Mammary epithelial cell (primary cell): ENCODE data around the gene NR3C2.

Experiments
- EZH2 ChIP-seq: IDR thresholded peaks from 2 replicates; pipeline ENCODE4 v1.6.1; 2012; ENCODE audit warnings: low read length, inconsistent platforms, borderline replicate concordance
- TF ChIP-seq, protein P1 (sequence below), 2 donors: IDR thresholded peaks in 1 of 2; conservative IDR thresholded peaks in 1 of 2; 2 replicates each; pipeline ENCODE4 v1.5.1; 2011 to 2012; ENCODE audit warnings: inconsistent platforms in 2 of 2, low read length in 2 of 2, mild to moderate bottlenecking in 2 of 2, control low read depth in 1 of 2, low read depth in 1 of 2; ENCODE audit not compliant: insufficient read depth in 1 of 2; ENCODE audit errors: extremely low read depth in 1 of 2

DNA sequence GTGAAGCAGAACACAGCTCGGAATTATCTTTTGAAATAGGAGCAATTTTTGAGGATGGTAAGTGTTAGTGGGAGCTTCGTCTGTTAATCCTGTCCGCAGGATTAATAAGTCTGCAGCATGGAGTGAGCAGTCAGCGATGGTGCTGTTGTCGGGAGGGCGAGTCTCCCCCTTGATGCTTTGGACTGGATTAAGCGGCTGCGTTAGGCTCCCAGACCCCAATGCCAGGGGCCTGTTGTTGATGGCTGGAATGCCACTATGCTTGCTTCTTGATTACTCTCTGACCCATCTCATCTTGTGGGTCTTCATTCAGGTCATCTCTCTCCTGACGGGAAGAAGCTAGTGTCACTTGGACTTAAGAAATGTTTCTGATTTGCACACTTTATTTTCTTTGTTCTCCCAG, 377.8 kb downstream of the NR3C2 start:
- TF ChIP-seq, protein P1, sequence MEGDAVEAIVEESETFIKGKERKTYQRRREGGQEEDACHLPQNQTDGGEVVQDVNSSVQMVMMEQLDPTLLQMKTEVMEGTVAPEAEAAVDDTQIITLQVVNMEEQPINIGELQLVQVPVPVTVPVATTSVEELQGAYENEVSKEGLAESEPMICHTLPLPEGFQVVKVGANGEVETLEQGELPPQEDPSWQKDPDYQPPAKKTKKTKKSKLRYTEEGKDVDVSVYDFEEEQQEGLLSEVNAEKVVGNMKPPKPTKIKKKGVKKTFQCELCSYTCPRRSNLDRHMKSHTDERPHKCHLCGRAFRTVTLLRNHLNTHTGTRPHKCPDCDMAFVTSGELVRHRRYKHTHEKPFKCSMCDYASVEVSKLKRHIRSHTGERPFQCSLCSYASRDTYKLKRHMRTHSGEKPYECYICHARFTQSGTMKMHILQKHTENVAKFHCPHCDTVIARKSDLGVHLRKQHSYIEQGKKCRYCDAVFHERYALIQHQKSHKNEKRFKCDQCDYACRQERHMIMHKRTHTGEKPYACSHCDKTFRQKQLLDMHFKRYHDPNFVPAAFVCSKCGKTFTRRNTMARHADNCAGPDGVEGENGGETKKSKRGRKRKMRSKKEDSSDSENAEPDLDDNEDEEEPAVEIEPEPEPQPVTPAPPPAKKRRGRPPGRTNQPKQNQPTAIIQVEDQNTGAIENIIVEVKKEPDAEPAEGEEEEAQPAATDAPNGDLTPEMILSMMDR (conservative IDR thresholded peaks at IDR 0.05 in 1 of 2, IDR thresholded peaks at IDR 0.05 in 1 of 2; ENCODE audit: extremely low read depth in 1 of 2, insufficient read depth in 1 of 2, low read depth in 1 of 2, low read length in 2 of 2): no peak
- no peak for TF ChIP-seq EZH2
